GM19023 (cell line): Measurements from ENCODE around the gene TUBB2A.
A peak's percentile ranks its signal among the peaks of the same experiment; 100 is the strongest.
"Not testable (repeated sequence)": the region's sequence is repeated elsewhere in the genome, so short reads cannot be mapped to it uniquely, and the experiment has no call there.

Experiments used
- ATAC-seq: cut with Tn5 transposase; IDR thresholded peaks from one replicate; pipeline ENCODE4 v1.9.1; 2021; ENCODE audit warnings: mild to moderate bottlenecking, moderate library complexity; ENCODE audit not compliant: unreplicated experiment

TUBB2A gene

DNA sequence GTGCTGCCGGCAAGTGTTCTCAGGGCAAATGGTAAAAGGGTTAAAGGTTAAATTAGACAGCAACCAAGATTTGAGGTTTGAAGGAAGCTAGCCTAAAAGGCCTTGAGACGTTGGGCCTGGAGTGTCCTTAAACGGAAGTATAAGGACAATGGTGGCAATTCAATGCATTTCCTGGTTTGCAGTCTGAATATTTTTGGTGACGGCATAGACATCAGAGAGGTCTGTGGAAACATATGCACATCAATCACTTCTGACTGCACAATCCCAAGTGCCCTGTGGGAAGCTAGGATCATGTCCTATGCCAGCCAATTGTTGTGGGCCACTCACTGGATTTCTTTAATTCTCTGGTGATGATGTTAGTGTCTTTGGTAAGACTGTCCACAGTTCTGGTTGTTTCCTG, 25.7 kb upstream of the TUBB2A start:
- no peak for ATAC-seq

DNA sequence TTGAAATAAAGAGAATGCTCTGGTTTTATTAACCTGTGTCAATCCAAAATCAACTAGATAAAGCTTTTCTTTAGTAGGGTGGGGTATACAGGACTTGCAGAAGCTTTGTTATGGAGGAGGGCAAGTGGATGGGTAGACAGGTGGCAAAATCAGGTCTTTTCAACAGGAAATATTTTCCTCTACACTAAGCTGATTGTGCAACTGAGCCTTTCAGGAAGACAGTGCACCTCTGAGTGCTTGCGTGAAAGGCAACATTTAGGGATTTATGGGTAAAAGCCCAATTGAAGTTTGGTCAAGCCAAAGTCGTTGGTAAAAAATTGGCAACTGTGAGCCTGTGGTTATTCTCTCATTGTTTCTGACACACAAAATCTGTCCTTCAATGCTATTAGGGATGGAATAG, 23.8 kb upstream of the TUBB2A start:
- ATAC-seq, result no peak

DNA sequence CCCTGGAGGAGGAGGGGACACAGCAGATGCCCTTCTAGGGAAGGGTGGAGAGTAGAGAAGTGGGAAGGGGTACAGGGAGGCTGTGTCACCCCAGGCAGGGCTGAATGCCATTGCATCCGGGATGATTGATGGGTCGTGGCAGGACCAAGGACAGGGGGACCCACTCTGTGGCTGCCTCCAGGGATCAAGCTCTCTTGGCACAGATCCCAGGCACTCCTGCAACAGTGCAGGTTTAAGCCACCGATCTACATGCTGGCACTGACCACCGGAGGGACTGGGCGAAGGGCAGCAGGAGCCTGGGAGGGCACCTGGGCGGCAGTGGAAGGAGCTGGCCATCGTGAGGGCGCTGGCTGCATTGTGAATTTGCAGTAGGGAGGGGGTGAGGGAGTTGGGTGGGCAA, 22.6 kb upstream of the TUBB2A start:
- not testable (repeated sequence) for ATAC-seq

DNA sequence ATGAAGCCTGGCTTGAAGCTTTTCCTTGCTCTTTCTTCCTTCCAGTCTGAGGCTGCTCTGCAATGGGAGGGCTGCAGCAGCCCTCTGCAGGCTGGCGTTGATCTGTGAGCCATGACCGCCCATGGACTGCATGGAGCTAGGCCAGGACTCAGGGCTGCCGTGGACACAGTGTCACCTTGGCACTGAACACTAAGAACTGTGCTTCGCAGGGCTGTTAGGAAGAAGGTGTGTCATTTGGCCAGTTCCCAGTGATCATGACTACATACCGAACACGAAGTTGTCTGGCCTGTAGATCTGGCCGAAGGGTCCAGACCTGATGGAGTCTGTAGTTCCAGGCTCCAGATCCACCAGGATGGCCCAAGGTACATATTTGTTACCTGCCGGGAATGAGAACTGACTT, 21.3 kb upstream of the TUBB2A start:
- not testable (repeated sequence) for ATAC-seq

- ATAC-seq, result no peak
Observed at GRCh38 chr6:3176562-3177355, 19.4 kb upstream of the TUBB2A start.

- ATAC-seq, result no peak
Observed at GRCh38 chr6:3175715-3176402, 18.5 kb upstream of the TUBB2A start.

DNA sequence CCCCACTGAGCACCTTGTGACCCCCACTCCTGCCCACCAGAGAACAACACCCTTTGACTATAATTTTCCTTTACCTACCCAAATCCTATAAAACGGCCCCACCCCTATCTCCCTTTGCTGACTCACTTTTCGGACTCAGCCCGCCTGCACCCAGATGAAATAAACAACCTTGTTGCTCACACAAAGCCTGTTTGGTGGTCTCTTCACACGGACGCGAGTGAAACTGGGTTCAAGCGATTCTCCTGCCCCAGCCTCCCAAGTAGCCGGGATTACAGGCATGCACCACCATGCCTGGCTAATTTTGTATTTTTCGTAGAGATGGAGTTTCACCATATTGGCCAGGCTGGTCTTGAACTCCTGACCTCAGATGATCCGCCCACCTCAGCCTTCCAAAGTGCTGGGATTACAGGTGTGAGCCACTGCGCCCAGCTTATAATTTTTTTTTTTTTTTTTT, 16.3 kb upstream of the TUBB2A start:
- not testable (repeated sequence) for ATAC-seq

DNA sequence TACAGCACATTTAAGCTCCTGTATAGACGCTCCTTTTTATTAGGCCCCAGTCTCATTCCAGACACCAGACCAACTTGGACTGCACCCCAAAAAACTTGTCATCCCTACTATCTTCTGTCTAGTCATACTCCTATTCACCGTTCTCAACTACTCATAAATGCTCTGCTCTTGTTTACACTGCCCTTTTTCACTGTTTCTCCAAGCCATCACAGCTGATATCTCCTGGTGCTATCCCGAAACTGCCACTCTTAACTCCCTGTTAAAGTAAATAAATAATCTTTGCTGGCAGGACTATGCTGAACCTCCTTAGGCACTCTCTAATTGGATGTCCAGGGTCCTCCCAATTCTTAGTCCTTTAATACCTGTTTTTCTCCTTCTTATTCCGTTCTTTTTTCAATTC, 15.4 kb upstream of the TUBB2A start:
- ATAC-seq, result not testable (repeated sequence)

DNA sequence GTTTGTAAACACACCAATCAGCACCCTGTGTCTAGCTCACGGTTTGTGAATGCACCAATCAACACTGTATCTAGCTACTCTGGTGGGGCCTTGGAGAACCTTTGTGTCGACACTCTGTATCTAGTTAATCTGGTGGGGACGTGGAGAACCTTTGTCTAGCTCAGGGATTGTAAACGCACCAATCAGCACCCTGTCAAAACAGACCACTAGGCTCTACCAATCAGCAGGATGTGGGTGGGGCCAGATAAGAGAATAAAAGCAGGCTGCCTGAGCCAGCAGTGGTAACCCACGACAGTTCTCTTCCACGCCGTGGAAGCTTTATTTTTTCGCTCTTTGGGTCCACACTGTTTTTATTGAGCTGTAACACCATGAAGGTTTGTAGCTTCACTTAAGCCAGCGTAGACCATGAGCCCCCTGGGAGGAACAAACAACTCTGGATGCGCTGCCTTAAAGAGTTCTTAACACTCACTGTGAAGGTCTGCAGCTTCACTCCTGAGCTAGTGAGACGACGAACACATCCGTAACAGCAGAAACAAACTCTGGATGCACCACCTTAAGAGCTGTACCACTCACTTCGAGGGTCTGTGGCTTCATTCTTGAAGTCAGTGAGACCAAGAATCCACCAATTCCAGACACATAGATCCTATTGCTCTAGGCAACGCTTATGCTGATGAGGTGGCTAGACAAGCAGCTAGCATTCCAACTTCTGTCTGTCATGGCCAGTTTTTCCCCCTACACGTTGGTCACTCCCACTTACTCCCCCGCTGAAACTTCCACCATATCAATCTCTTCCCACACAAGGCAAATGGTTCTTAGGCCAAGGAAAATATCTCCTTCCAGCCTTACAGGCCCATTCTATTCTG, 14.2 kb upstream of the TUBB2A start:
- ATAC-seq, result not testable (repeated sequence)

GRCh38 chr6:3170676-3171075, 13.3 kb upstream of the TUBB2A start:
- not testable (repeated sequence) for ATAC-seq

- ATAC-seq, result not testable (repeated sequence)
Observed at GRCh38 chr6:3168046-3168445, 10.7 kb upstream of the TUBB2A start.

- ATAC-seq, result not testable (repeated sequence)
Observed at GRCh38 chr6:3166535-3167225, 9.3 kb upstream of the TUBB2A start.

GRCh38 chr6:3165631-3166534, 8.5 kb upstream of the TUBB2A start:
- ATAC-seq, result no peak

- no peak for ATAC-seq
Observed at GRCh38 chr6:3164388-3164787, 7.0 kb upstream of the TUBB2A start.

- ATAC-seq, result no peak
Observed at GRCh38 chr6:3163248-3163594, 5.9 kb upstream of the TUBB2A start.

DNA sequence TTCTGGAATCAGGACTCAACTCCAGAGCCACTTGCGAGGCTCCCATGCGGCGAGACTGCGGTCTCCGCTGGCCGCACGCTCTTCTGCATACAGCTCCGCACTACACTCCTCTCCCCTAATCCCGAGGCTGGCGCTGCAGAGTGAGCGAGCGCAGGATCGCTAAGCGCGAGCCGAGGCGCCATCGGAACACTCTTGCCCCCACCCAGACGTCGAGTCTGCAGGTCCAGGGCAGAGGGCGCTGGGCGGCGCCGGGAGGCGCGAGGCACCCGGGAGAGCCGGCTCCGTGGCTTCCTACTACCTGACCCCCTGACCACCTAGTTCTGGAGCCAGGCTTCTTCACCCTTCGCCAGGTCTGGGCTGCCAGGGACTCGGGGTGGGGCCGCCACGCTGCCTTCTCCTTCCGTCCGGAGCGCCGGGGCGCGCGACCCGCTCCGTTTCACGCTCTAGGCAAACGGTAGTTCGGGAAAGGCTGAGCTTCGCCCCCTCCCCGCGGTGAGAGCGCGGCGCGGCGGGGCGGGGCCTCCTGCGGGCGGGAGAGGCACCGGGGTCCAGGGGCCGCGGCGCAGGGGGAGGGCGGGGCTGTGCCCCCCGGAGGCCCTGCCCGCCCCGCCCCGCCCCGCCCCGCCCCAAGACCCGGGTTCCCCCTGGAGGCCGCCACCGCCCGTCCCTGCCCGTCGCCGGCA, 5.4 kb upstream of the TUBB2A start:
- peak; percentile 65 for ATAC-seq

DNA sequence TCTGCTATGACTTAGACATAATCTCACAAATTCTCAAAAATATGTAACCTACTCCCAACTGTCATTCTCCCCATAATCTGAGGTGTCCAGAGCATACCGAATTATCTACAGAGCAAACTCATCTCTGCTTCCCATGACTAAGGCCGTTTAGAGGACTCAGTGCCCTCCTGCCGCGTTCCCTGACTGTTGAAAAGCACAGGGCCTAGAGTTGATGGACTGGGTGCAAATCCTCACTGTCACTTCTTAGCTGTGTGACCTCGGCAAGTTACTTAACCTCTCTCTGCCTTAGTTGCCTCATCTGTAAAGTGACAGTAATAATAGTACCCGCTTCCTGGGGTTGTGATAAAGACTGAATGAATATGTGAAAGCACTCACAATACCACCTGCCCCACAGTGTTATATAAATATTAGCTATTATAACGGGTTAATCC, 4.7 kb upstream of the TUBB2A start:
- no peak for ATAC-seq

DNA sequence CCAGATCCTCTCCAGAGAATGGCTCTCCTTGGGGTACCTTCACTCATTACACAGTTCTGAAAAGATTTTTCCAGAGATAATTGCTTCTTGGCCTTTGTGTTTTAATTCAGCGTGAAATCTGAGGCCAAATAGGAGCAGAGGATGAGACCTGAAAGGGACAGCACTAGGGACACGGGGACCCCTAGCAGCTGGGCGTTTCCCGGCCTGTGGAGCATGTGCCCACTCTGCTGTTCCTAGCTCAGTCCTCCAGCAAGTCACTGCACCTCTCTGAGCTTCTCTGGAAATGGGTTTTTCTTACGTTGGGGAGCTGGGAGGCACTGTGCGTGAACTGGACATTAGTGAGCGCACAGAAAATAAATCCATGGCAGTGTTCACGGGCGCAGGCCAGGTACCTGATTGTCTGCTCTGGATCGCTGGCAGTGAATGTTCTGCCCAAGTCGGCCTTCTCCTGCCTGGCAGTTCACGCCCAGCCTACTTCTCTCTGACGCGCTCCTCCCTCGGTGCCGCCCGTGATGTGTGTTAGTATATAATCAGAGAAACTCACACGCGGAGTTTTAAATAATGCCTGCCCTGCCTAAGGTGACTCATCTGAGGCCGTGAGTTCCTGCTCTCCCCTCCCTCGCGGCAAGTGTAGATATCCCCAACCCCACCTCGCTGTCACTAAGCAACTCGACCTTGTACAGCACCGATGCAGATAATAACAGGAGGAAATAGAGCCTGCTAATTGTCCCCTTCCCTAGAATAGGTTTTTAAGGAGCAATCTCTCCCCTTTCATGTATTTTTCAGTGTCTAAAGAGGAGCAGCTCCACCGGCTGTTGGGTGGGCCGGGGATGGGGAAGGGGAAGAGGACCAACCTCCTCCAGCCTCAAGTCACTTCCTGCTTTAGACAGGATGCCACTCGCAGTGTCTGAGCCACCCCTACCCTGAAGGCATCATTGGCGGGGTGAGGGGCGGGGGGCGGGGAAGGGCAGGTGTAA, 2.7 kb upstream of the TUBB2A start:
- ATAC-seq, result no peak
